ENCODE data around the gene MYO5A.

Gene MYO5A

GRCh38 chr15:52481915-52482314 is 46.8 kb downstream of the MYO5A start:
- Histone ChIP-seq H3K79me2 (ENCODE audit: low read length) (peaks cover 95% of the 10 kb centered on the region), H3K4me3 (ENCODE audit: low read length) (peak overlapping the region; percentile 25), H3K4me2 (ENCODE audit: low read depth, low read length) (peak overlapping the region; percentile 80), H3F3A (ENCODE audit: insufficient read depth, low read length) (peaks cover 53% of the 10 kb centered on the region), H2AFZ (ENCODE audit: low read length) (no peak overlapping the region), H3K27ac (ENCODE audit: low read length) (peak overlapping the region; percentile 89), H3K27me3 (replicated peaks; ENCODE audit: insufficient read depth, low read length) (no peaks in the 10 kb centered on the region), H3K9me2 (replicated peaks; ENCODE audit: insufficient read depth, low read length) (no peaks in the 10 kb centered on the region), H3K9ac (ENCODE audit: low read length) (peak overlapping the region; percentile 50), H3K9me3 (replicated peaks; ENCODE audit: insufficient read depth, low read length) (no peaks in the 10 kb centered on the region), H4K20me1 (ENCODE audit: insufficient read depth, low read length) (no peaks in the 10 kb centered on the region), H3K36me3 (replicated peaks; ENCODE audit: insufficient read depth, low read length) (no peaks in the 10 kb centered on the region), H3K4me1 (ENCODE audit: low read length) (peaks cover 71% of the 10 kb centered on the region)
- TF ChIP-seq EZH2phosphoT487 (IDR thresholded peaks at IDR 0.05; ENCODE audit: low read length) (no peak), CTCF (IDR thresholded peaks at IDR 0.05; ENCODE audit: low read length) (no peak)
- peak; percentile 94 for DNase-seq

- peak overlapping the region; percentile 29; the same call in 1 of the 2 replicates for H3K4me3 ChIP-seq (ENCODE audit: low read length)
Observed at GRCh38 chr15:52480990-52481389, 47.7 kb downstream of the MYO5A start.

GRCh38 chr15:52466716-52467115 is 62.0 kb downstream of the MYO5A start:
- peak overlapping the region; percentile 15 for H3K4me3 ChIP-seq (ENCODE audit: low read length)
- H3K27me3 ChIP-seq (replicated peaks; ENCODE audit: insufficient read depth, low read length) = no peaks in the 10 kb centered on the region
- no peak for TF ChIP-seq EZH2phosphoT487 (IDR thresholded peaks at IDR 0.05; ENCODE audit: low read length)
- no peak for TF ChIP-seq CTCF (IDR thresholded peaks at IDR 0.05; ENCODE audit: low read length)
- no peak for TF ChIP-seq EZH2 (optimal IDR thresholded peaks at IDR 0.05; ENCODE audit: low read depth, low read length)
- no peaks in the 10 kb centered on the region for H3K9me3 ChIP-seq (replicated peaks; ENCODE audit: insufficient read depth, low read length)
- no peak overlapping the region for H2AFZ ChIP-seq (ENCODE audit: low read length)
- H3K4me2 ChIP-seq (ENCODE audit: low read depth, low read length) = peak overlapping the region; percentile 94
- peaks cover 73% of the 10 kb centered on the region for H3K79me2 ChIP-seq (ENCODE audit: low read length)
- H3K9me2 ChIP-seq (replicated peaks; ENCODE audit: insufficient read depth, low read length) = no peaks in the 10 kb centered on the region
- DNase-seq = peak; percentile 39
- no peaks in the 10 kb centered on the region for H3K36me3 ChIP-seq (replicated peaks; ENCODE audit: insufficient read depth, low read length)
- H3K9ac ChIP-seq (ENCODE audit: low read length) = peak overlapping the region; percentile 39
- peaks cover 59% of the 10 kb centered on the region for H3F3A ChIP-seq (ENCODE audit: insufficient read depth, low read length)
- peak overlapping the region; percentile 96 for H3K27ac ChIP-seq (ENCODE audit: low read length)
- no peaks in the 10 kb centered on the region for H4K20me1 ChIP-seq (ENCODE audit: insufficient read depth, low read length)
- peaks cover 53% of the 10 kb centered on the region for H3K4me1 ChIP-seq (ENCODE audit: low read length)

More at GRCh38 chr15:52480990-52481389, 47.7 kb downstream of the MYO5A start:
- DNase-seq = peak; percentile 45
- Histone ChIP-seq H3K27me3 (replicated peaks; ENCODE audit: insufficient read depth, low read length) (no peaks in the 10 kb centered on the region), H3K9me3 (replicated peaks; ENCODE audit: insufficient read depth, low read length) (no peaks in the 10 kb centered on the region), H3K4me1 (ENCODE audit: low read length) (peaks cover 63% of the 10 kb centered on the region), H3K9ac (ENCODE audit: low read length) (peak overlapping the region; percentile 42), H3K27ac (ENCODE audit: low read length) (peak overlapping the region; percentile 89), H3K9me2 (replicated peaks; ENCODE audit: insufficient read depth, low read length) (no peaks in the 10 kb centered on the region), H3F3A (ENCODE audit: insufficient read depth, low read length) (peaks cover 53% of the 10 kb centered on the region), H3K79me2 (ENCODE audit: low read length) (peaks cover 86% of the 10 kb centered on the region), H2AFZ (ENCODE audit: low read length) (no peak overlapping the region), H3K36me3 (replicated peaks; ENCODE audit: insufficient read depth, low read length) (no peaks in the 10 kb centered on the region), H4K20me1 (ENCODE audit: insufficient read depth, low read length) (no peaks in the 10 kb centered on the region), H3K4me2 (ENCODE audit: low read depth, low read length) (peak overlapping the region; percentile 80)
- TF ChIP-seq EZH2 (optimal IDR thresholded peaks at IDR 0.05; ENCODE audit: low read depth, low read length) (no peak), CTCF (IDR thresholded peaks at IDR 0.05; ENCODE audit: low read length) (no peak), EZH2phosphoT487 (IDR thresholded peaks at IDR 0.05; ENCODE audit: low read length) (no peak)

Measured in MM.1S (cell line).